GM21528 (cell line): ENCODE results near the gene NCAM1.

Experiments
- ATAC-seq: cut with Tn5 transposase; IDR thresholded peaks from one replicate; pipeline ENCODE4 v1.9.1; 2021; ENCODE audit warnings: mild to moderate bottlenecking, moderate library complexity; ENCODE audit not compliant: unreplicated experiment, low FRiP score

The NCAM1 gene

GRCh38 chr11:113162592-113162962 lies 201.4 kb downstream of the NCAM1 start:
- no peak for ATAC-seq

GRCh38 chr11:113163291-113164030 lies 202.2 kb downstream of the NCAM1 start:
- ATAC-seq = no peak

GRCh38 chr11:113166280-113166679 lies 205.1 kb downstream of the NCAM1 start:
- no peak for ATAC-seq

GRCh38 chr11:113167599-113167998 lies 206.4 kb downstream of the NCAM1 start:
- no peak for ATAC-seq

DNA sequence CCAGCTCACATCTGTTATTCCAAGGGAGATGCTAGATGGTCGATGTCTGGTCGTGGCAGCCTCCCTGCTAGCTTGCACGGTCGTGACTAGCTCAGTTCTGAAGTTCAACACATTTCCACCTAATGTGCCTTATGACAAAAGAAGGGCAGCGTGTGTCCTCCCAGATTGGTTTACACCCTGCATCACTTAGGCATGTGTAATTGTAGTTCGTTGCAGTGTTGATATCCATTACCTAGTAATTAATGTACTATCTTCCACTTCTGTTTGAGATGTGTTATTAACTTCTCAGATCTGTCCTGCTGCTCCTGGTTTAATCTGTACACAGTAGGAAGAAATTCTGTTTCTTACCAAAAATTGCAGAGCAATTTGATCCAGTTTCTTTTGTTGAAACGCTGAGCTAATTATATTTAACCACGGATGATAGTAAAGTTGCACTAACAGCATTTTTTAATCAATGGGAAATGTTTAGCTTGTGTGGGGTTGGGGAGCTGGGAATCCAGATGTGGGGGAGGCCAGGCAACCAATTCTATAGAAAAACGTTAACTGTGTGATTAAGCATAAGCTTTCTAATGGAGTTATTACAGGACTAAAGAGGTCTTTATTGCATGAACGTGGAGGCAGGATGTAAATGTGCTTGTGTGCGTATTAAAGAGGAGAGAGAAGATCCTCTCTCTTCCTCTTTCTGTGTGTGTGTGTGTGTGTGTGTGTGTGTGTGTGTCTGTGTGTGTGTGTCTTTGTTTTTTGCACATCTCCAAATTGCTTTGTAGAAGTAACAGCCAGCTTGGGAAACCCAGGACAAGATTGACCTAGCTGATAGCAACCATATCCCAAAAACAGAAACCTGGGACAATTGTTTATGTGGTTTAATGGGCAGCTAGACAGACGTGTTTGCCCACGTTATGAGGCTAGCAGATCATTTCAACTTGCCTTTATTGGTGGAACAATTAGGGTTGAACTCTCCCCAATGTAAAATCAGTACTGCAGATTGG lies 207.4 kb downstream of the NCAM1 start:
- no peak for ATAC-seq

DNA sequence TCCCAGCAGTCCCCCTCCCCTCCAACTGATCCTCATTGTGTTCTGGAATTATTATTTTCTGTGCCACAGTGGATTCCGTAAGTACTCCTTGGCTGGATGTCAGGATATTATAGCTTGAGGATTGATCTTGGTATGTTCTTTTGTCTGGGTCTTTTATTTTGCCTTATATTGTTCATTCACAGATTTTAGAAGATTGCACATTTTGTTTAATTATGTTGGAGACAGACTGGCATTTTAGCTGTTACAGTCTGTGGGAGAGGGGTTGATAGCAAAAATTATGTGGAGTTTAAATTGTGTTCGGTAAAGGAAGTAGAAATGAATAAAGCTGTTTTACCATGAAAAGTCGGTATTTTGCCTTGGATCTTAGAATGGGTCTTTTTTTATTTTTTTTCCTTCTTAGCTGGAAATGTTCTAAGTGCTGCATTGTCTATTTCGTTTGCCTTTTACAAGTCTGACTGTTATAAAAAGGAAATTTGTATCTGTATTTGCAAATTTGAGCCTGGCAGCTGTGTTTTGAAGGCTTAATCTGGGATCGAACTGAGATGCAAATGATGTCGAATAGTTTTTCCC lies 211.2 kb downstream of the NCAM1 start:
- no peak for ATAC-seq

GRCh38 chr11:113173126-113173525 lies 211.9 kb downstream of the NCAM1 start:
- no peak for ATAC-seq

- ATAC-seq = no peak
Measured at GRCh38 chr11:113174882-113175281, 213.7 kb downstream of the NCAM1 start.

DNA sequence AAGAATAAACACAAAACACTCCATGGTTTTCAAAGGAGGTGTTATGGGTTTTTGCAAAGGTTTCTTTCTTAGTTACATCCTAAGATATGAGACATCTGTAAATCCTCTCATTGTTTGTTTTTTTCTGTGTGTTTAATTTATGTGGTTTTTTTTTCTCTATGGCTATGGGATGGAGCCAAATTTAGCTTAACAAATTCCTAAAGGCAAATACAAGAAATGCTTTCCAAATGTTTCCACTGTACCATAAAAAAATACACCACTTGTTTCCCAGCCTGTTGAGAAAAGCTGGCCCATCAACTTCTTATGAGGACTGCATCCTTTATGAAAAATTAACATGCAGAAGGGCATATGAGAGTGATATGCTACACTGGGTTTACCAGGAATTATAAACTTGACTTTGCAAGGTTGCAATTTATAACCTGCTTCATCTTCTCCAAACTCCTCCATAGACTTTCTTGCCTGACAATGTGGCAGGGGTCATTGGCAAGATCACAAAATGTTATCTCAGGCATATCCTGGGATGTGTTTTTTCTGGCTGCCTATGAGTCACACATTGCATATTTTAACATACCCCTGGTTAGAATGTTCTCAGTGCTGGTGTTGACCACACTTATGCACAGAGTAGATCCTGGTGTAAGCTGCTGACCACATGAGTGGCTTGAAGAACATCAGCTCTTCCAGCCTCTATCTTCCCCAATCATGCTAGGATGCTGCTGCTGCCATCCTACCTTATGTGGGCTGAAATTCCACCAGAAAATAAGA lies 215.6 kb downstream of the NCAM1 start:
- ATAC-seq = no peak

GRCh38 chr11:113177671-113178070 lies 216.5 kb downstream of the NCAM1 start:
- no peak for ATAC-seq

GRCh38 chr11:113178381-113179070 lies 217.3 kb downstream of the NCAM1 start:
- no peak for ATAC-seq

DNA sequence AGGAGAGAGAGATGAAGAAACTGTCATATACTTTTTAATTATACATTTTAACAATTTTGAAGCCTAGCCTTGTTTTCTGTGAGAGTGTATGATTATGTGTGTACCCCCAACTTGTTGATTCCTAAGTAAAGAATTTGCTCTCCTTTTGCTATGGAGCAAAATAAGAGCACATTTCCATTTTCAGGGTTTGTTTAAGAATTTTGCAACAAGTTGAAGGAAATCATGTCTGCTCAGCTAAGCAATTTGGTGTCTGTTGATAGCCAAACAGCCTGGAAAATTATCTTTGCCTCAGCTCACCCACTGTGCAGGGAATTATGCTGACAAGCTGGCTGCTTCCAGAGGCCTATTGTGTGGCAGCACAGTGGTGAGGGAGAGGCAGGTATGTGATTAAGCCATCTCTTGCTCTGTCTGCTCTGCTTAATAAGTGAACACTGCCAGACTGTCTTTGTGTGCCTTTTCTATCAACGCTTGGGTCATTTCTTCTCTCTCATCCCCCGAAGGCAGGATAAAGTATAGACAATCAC lies 218.0 kb downstream of the NCAM1 start:
- ATAC-seq = no peak

- ATAC-seq = no peak
Measured at GRCh38 chr11:113181094-113181493, 219.9 kb downstream of the NCAM1 start.

DNA sequence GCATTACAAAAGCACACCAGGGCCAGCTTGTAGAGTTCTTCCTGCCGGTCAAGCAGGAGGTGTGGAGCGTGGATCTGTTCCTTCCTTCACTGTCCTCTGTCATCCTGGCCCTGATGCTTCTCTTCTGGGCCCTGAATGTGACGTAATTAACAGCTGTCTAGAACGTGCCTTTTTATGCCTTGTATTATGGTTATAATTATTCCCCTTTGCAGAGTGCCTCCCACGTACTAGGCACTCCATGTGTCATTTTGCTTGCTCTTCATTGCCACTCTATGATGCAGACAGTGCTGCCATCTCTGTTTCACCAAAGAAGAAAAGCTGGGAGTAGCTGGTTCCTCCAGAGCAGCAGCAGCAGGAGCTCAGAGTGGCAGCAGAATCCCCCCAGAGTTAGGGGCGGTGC lies 221.1 kb downstream of the NCAM1 start:
- no peak for ATAC-seq

GRCh38 chr11:113184498-113184897 lies 223.3 kb downstream of the NCAM1 start:
- ATAC-seq = no peak

GRCh38 chr11:113188371-113188834 lies 227.2 kb downstream of the NCAM1 start:
- no peak for ATAC-seq

DNA sequence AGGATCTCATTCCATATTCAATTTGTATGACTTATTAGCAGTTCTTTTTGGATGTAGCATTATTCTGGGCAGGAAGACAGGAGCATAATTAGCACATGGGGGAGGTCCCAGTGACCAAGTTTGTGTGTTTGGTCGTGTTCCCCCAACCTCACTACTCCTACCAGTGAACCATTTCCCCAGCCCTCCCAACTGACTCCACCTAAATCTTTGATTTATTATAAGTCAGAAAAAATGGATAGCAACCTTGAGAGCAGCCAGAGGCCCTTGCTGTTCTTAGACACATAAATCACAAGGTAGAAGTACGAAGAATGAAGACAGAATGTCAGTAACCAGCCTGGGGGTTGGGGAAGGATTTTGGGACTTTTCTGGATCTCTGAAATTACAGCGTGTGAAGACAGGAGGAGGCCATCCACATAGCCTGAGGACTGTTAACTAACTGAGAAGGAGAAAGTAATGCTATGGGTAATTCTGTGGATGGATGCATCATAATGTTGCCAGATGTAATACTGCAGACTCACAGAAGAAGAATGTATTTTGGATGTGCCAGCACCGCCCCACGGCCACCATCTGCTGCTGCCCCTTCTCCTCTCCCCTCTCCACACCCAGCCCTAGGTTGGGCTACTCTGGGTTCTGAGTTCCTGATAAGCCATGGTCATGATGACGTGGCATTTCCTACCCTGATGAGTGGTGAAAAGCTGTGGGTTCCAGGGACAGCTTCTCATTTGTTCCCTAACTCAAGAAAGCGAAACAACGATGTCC lies 228.9 kb downstream of the NCAM1 start:
- ATAC-seq = no peak

DNA sequence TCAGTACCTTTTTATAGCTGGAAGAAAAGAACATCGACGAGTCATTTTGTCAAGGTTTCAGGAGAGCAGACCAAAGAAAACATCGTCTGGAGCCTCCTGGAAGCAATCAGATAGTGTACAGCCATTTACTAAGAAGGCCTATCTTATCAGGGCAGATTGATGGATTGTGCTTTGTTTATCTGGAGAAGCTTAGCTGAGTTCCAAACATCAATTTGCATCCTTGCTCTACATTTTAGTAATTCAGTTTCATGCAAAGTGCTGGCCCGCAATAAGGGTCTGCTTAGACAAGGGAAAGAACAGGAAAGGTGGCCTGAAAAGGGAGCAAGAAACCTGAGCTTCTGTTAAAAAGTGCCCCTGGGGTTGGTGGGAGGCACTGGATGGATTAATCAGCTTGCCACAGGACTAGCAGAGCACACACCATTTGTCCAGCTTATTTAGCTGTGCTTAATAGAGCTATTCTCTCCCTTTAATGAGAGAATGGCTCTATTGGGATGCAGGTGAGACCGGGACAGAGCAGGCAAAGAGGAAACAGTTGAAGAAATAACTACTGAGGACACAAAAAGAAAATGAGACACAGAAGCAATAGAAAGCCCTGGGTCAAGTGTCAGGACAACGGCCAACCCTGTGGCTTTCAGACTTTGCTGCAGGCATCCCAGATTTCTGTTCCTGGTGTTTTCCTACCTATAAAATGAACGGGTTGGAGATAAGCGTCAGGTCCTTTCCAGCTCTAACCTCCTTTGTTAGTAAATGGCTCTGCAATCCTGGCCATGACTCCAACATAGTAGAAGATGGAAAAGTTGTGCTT lies 231.1 kb downstream of the NCAM1 start:
- ATAC-seq = no peak
